ENCODE results near the gene WDFY4.

- TF ChIP-seq, protein P1, sequence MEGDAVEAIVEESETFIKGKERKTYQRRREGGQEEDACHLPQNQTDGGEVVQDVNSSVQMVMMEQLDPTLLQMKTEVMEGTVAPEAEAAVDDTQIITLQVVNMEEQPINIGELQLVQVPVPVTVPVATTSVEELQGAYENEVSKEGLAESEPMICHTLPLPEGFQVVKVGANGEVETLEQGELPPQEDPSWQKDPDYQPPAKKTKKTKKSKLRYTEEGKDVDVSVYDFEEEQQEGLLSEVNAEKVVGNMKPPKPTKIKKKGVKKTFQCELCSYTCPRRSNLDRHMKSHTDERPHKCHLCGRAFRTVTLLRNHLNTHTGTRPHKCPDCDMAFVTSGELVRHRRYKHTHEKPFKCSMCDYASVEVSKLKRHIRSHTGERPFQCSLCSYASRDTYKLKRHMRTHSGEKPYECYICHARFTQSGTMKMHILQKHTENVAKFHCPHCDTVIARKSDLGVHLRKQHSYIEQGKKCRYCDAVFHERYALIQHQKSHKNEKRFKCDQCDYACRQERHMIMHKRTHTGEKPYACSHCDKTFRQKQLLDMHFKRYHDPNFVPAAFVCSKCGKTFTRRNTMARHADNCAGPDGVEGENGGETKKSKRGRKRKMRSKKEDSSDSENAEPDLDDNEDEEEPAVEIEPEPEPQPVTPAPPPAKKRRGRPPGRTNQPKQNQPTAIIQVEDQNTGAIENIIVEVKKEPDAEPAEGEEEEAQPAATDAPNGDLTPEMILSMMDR (IDR thresholded peaks at IDR 0.05; ENCODE audit: insufficient read depth, low read depth, low read length), result no peak
- no peak for TF ChIP-seq EZH2 (IDR thresholded peaks at IDR 0.05; ENCODE audit: insufficient read depth, low read length)
Observed at GRCh38 chr10:48779546-48780152, 95.0 kb downstream of the WDFY4 start.

Data from astrocyte (in vitro differentiated cells and primary cell).